ENCODE results near the gene EMC10.

DNA sequence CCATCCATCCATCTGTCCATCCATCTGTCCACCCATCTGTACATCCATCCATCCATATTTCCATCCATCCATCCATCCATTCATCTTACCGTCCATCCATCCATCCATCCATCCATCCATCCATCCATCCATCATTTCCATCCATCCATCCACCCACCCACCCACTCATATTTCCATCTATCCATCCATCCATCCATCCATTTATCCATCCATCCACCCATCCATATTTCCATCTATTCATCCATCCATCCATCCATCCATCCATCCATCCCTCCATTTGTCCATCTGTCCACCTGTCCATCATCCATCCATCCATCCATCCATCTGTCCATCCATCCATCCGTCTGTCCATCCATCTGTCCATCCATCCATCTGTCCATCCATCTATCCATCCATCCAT lies 20.3 kb upstream of the EMC10 start:
- TF ChIP-seq, protein P1, sequence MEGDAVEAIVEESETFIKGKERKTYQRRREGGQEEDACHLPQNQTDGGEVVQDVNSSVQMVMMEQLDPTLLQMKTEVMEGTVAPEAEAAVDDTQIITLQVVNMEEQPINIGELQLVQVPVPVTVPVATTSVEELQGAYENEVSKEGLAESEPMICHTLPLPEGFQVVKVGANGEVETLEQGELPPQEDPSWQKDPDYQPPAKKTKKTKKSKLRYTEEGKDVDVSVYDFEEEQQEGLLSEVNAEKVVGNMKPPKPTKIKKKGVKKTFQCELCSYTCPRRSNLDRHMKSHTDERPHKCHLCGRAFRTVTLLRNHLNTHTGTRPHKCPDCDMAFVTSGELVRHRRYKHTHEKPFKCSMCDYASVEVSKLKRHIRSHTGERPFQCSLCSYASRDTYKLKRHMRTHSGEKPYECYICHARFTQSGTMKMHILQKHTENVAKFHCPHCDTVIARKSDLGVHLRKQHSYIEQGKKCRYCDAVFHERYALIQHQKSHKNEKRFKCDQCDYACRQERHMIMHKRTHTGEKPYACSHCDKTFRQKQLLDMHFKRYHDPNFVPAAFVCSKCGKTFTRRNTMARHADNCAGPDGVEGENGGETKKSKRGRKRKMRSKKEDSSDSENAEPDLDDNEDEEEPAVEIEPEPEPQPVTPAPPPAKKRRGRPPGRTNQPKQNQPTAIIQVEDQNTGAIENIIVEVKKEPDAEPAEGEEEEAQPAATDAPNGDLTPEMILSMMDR (IDR thresholded peaks at IDR 0.05): no peak
- TF ChIP-seq POLR2A (IDR thresholded peaks at IDR 0.05): no peak

Data from thyroid gland (tissue), 4 donors.